NCI-H1092 (cell line): ENCODE data around the gene SLC5A12.

ENCODE experiments used
- DNase-seq: peaks from one replicate; lab custom pipeline; 2025; lab: John Stamatoyannopoulos, UW

Gene SLC5A12

GRCh38 chr11:26719289-26719973, 2.4 kb downstream of the SLC5A12 start:
- no peak for DNase-seq

DNA sequence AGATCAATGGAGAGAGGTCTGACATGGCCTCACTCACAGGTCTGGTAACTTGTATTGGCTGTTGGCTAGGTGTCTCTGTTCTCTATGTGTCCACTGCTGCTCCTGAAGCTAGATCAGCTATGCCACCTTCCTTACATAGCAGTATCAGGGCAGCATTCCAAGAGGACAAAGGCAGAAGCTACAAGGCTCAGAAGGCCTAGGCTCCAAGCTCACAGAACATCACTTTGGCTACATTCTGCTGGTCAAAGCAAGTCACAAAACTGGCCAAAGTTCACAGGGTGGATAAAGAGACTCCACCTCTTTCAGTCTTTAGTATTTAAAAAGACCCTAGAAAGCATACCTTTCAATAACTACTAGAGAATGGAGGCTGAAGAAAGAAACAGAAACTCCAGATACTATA, 4.1 kb downstream of the SLC5A12 start:
- DNase-seq: no peak

DNA sequence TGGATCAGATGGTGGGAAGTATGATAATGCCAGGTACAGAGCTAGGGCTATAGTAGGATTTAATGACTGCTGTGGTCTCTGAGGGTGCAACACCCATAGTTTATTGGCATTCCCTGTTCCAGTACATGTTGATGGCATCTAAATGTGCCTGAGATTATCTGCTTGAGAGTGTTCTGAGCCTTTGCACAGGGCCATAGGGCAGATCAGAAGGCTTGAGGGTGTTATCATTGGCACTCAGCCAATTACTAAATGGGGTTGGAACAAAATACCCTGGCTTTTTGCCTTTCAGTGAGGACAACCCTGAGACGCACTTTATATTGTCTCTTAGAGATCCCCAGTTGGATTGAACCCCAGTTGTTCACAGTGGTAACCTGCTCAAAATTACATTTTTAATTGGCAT, 6.7 kb downstream of the SLC5A12 start:
- no peak for DNase-seq

DNA sequence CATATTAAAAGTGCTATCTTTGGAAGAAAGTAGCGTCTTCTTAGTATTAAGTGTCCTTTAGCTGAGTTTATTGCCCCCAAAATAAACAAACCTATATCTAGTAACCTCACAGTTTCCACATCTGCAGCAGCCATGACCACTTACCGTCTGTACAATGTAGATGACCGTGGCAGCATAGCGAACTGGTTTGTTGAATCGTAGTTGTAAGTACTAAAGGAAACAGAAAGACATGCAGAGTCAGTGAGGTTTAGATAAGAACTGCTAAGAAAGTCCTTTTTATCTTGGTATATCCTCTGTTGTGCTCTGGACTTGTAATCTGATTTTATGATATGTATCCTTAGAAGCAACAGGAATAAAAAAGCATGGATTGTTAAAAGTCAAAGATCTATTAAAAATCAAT, 9.4 kb downstream of the SLC5A12 start:
- DNase-seq: no peak

DNA sequence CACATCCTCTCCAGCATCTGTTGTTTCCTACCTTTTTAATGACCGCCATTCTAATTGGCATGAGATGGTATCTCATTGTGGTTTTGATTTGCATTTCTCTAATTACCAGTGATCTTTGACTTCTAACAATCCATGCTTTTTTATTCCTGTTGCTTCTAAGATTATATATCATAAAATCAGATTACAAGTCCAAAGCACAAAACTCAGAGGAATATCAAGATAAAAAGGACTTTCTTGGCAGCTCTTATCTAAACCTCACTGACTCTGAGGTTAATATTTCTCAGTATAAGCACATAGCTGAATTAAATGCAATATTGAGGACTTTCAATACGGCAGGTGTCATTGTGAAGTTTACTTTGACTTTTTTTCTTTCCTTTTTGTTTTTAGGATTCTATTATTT, 11.4 kb downstream of the SLC5A12 start:
- DNase-seq: no peak

- DNase-seq: no peak
Measured at GRCh38 chr11:26708736-26709456, 13.0 kb downstream of the SLC5A12 start.

GRCh38 chr11:26706181-26706580, 15.7 kb downstream of the SLC5A12 start:
- no peak for DNase-seq

- DNase-seq: no peak
Measured at GRCh38 chr11:26704249-26704648, 17.6 kb downstream of the SLC5A12 start.

GRCh38 chr11:26703411-26704191, 18.3 kb downstream of the SLC5A12 start:
- DNase-seq: no peak

DNA sequence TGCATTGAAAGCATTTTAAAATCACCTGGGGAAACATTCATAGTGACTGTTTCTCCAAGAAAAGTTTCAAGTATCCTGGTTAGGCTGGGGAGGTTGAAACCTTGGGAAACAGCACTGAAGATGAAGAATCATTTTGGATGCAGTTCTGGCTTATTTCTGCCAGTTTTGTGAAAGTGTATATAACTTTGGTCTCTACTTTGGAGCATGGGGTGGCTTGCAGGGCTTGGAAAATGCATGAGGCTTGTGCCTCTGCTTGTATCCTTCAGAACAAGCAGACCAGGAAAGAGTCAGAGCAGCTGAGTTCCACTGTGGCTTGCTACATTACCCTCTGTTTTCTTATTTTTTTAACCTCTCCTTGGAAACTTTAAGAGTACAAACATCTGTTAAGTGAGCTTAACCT, 19.5 kb downstream of the SLC5A12 start:
- no peak for DNase-seq

DNA sequence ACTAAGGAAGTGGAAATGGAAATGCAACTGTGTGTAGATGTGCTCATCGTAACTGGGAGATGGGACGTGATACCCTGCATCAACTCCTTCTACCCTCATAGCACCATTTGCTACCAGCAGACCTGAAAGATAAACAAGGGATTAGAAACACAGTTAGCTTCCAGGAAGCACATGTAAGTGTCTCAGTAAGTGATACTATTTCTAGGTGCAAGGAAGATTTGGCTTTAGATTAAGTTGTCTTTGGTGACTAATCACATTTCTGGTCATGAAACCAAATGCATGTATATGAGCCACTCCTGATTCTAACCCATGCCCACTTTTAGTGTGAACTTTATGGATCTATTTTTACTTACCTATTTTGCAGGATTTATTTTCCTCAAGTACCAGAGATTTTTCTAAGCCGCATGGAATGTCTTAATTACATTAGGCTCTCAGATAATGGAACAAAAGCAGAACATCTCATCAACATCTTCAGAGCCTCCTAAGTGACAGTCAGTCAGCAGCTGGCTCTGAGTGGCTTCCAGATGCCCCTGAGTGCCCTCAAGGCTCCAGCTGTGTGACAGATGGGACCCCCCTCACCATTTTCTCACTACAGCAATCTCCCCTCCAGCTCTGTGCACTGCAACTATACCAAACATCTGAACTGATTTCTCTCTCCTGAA, 21.2 kb downstream of the SLC5A12 start:
- DNase-seq: no peak

- DNase-seq: no peak
Measured at GRCh38 chr11:26698224-26698623, 23.6 kb downstream of the SLC5A12 start.

- DNase-seq: no peak
Measured at GRCh38 chr11:26696330-26696729, 25.5 kb downstream of the SLC5A12 start.

- DNase-seq: no peak
Measured at GRCh38 chr11:26688701-26689100, 33.2 kb downstream of the SLC5A12 start.

DNA sequence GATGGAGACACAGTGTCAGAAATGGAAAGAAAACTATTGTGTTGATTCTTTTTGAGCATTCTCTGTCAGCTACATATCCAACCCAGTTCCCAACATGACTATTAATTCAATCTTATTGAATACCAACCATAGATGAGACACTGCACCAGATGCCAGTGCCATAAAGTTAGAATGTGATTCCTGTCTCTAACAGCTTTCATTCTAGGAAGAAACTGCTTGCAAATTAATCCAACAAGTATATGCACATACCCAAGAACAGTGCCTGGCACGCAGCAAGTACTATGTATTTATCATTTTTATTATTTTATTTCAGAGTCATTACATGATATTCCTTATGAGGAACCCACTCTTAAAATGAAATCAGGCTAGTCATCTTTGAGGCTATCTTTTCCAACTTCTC, 34.5 kb downstream of the SLC5A12 start:
- DNase-seq: no peak

DNA sequence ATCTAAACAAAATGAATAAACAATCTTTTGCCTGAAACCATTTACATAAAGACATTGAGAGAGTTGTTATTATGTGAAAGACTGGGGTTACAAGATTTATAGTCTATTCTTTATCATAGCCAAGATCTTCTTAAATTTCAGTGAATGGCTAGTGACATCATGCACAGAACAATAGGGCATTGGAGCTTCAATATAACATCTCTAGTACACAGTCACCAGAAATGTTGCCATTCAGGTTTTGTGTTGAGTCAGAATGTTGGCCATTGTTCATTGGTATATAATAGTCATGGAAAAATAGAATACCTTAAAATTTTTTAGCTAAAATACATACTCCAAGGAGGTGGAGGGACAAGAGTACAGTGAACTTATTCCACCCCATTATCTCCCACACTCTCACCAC, 44.3 kb downstream of the SLC5A12 start:
- no peak for DNase-seq

- DNase-seq: no peak
Measured at GRCh38 chr11:26676641-26677040, 45.2 kb downstream of the SLC5A12 start.

DNA sequence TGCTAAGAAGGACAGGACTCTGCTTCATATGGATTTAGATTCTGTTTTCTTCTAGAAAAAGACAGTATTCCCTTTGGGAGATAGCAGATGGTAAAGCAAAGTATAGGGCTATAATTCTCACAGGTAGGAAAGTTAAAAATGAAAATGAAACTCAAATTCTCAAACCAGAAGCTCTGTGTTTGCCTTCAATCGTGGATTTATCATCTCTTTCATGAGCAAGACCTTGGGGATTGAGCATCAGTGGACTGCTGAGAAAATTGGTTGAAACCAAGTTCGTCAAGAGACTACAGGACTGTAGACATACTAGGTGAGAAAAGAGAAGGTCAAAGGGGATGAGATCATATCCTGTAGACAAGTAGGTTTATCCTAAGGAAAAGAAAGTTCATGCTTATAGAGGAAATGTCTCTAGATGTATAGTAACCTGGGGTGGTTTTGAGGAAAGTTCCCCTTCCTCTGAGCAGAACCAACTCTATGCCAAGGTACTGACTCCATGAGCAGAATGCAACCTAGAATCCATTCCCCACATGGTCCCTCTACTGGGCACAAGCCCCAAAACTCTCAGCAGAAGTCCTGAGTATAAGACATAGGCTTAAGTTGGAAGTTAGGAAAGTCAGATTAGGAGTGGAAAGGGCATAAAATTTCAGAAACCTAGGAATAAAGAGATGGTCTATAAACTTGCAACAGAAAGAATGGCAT, 46.5 kb downstream of the SLC5A12 start:
- DNase-seq: no peak

- no peak for DNase-seq
Measured at GRCh38 chr11:26665946-26666345, 55.9 kb downstream of the SLC5A12 start.

GRCh38 chr11:26665036-26665435, 56.8 kb downstream of the SLC5A12 start:
- DNase-seq: no peak

- DNase-seq: no peak
Measured at GRCh38 chr11:26662916-26663315, 58.9 kb downstream of the SLC5A12 start.

DNA sequence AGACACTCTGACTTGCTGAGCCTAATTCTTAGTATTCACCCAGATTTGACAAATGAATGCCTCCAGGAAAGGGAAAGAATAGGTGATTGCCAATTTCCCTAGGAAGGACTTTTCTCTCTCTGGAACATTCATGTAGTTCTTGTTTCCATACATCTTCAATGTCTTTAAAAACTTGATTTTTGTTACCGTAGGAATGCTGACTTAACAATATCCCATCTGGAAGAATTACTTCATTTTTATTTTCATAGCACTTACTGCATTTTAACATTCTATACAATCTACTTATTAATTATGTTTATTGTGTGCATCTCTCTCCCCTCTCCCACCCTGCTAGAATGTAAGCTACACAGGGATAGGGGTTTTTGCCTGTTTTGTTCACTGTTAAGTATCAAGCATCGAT, 66.6 kb downstream of the SLC5A12 start:
- no peak for DNase-seq
